Astrocyte of the hippocampus (primary cell): ENCODE measurements around the gene RNU2-1.
"Not testable (repeated sequence)": the region's sequence is repeated elsewhere in the genome, so short reads cannot be mapped to it uniquely, and the experiment has no call there.

Experiments used
- DNase-seq: peaks from one replicate; pipeline ENCODE4 v3.0.0; 2011; ENCODE audit warnings: low read depth, low spot score

Gene RNU2-1

GRCh38 chr17:43233877-43234276 is at the start of gene RNU2-1:
RNU2-1 (minus strand) TSS chr17:43233977.
- DNase-seq = not testable (repeated sequence)

DNA sequence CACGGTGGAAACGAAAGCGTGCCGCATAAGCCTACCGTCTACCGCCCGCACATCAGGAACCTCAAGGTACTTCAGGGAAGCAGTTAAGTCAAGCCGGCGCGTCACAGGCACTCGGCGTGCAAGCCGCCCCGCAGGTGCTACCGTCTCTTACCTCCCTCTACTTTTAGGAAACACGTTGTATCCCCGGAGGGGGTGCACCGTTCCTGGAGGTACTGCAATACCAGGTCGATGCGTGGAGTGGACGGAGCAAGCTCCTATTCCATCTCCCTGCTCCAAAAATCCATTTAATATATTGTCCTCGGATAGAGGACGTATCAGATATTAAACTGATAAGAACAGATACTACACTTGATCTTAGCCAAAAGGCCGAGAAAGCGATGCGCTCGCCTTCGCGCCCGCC is 39.1 kb upstream of the RNU2-1 start:
- not testable (repeated sequence) for DNase-seq

DNA sequence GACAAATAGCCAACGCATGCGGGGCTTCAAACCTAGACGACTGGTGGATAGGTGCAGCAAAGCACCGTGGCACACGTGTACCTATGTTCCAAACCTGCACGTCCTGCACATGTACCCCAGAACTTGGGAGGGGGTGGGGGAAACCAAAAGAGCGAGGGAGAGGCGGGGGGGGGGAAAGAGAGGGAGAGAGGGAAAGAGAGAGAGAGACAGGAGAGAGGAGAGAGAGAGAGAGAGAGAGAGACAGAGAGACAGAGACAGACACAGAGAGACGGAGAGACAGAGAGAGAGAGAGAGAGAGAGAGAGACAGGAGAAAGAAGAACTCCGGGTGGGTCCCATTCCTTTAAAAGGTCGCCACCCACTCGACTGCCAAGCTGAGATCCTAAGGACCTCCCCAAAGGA is 38.7 kb upstream of the RNU2-1 start:
- not testable (repeated sequence) for DNase-seq

DNA sequence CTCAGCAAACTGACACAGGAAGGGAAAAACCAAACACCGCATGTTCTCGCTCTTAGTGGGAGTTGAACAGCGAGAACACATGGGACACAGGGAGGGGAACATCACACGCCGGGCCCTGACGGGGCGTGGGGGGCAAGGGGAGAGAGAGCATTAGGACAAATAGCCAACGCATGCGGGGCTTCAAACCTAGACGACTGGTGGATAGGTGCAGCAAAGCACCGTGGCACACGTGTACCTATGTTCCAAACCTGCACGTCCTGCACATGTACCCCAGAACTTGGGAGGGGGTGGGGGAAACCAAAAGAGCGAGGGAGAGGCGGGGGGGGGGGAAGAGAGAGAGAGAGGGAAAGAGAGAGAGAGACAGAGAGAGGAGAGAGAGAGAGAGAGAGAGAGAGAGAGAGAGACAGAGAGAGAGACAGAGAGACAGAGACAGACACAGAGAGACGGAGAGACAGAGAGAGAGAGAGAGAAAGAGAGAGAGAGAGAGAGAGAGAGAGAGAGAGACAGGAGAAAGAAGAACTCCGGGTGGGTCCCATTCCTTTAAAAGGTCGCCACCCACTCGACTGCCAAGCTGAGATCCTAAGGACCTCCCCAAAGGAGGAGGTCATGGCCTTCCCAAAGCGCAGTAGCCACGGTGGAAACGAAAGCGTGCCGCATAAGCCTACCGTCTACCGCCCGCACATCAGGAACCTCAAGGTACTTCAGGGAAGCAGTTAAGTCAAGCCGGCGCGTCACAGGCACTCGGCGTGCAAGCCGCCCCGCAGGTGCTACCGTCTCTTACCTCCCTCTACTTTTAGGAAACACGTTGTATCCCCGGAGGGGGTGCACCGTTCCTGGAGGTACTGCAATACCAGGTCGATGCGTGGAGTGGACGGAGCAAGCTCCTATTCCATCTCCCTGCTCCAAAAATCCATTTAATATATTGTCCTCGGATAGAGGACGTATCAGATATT is 37.1 kb upstream of the RNU2-1 start:
- not testable (repeated sequence) for DNase-seq

GRCh38 chr17:43246456-43246855 is 12.7 kb upstream of the RNU2-1 start:
- DNase-seq = not testable (repeated sequence)

- not testable (repeated sequence) for DNase-seq
Measured at GRCh38 chr17:43240596-43241352, 7.0 kb upstream of the RNU2-1 start.

DNA sequence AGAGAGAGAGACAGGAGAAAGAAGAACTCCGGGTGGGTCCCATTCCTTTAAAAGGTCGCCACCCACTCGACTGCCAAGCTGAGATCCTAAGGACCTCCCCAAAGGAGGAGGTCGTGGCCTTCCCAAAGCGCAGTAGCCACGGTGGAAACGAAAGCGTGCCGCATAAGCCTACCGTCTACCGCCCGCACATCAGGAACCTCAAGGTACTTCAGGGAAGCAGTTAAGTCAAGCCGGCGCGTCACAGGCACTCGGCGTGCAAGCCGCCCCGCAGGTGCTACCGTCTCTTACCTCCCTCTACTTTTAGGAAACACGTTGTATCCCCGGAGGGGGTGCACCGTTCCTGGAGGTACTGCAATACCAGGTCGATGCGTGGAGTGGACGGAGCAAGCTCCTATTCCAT is 5.8 kb upstream of the RNU2-1 start:
- not testable (repeated sequence) for DNase-seq

GRCh38 chr17:43233263-43233662 is 514 bp downstream of the RNU2-1 start:
- not testable (repeated sequence) for DNase-seq

DNA sequence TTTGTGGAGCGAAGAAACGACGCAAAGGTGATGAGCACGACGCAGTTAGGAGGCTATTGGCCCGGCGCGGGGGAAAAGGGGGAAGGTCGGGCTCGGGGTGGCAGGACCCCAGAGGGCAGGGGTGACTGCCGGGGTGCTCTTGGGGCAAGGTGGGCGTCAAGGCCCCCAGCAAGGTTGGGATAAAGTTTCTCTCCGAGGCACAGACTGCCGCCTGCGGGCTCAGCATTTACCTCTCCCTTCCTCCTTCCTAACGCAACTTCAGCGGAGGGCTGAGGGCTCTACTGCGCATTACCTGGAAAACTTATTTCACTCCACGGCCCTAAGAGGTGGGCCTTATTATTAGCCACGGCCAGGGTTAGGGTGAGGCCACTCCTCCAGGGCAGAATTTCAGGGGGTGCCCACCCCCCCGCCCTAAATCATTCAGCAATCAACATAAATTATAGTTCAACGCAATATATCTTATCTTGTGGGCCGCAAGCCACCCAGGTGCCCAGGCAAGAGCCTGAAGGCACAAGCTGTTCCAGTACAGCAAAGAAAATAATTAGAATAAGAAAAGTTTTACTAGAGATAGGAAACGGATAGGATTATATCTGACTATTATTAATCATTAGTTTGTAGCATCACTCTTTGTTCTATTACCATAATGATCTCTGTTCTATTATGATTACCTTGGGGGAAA is 1.6 kb downstream of the RNU2-1 start:
- not testable (repeated sequence) for DNase-seq

- not testable (repeated sequence) for DNase-seq
Measured at GRCh38 chr17:43231205-43232020, 2.4 kb downstream of the RNU2-1 start.

DNA sequence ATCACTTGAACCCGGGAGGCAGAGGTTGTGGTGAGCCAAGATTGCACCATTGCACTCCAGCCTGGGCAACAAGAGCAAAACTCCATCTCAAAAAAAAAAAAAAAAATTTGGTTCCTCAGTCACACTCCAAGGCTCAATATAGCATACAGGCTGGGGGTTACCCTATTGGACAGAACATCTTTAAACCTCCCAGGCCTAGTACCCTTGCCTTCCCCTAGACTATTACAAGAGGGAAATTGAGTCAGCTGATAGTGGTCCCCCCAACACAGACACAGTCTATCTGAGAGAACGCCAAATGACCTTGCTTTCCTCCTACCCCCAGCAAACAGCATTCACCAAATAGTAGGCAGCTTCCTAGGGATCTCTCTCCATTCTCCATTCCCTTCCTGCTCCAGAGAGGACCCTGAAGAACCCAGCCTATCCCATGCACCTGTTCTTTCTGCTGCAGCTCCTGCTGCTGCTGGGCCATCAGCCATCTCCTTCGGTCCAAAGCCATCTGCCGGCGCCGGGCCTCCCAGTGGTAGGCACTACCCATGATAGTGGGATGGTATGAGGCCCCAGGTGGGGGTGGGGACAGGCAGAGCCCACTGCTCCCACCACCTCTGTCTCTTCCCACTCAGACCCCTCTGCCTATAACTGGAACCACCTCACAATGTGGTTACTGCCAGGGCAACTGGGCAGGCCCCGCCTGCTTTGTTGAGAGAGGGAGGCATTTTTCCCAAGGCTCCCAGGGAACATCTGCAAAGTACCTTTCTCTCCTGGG is 5.6 kb downstream of the RNU2-1 start, which contains the start of gene CCDC200:
Gene CCDC200, minus strand, starts transcription at position 604 of the 763 bp plus-strand sequence. Its CDS starts 69 bp downstream, at position 535.
- DNase-seq = not testable (repeated sequence)

- no peak for DNase-seq
Measured at GRCh38 chr17:43226393-43226792, 7.4 kb downstream of the RNU2-1 start.

GRCh38 chr17:43224146-43224705 is 9.6 kb downstream of the RNU2-1 start:
- DNase-seq = no peak

GRCh38 chr17:43220511-43221125 is 13.2 kb downstream of the RNU2-1 start:
- no peak for DNase-seq

- no peak for DNase-seq
Measured at GRCh38 chr17:43219746-43220380, 13.9 kb downstream of the RNU2-1 start.

DNA sequence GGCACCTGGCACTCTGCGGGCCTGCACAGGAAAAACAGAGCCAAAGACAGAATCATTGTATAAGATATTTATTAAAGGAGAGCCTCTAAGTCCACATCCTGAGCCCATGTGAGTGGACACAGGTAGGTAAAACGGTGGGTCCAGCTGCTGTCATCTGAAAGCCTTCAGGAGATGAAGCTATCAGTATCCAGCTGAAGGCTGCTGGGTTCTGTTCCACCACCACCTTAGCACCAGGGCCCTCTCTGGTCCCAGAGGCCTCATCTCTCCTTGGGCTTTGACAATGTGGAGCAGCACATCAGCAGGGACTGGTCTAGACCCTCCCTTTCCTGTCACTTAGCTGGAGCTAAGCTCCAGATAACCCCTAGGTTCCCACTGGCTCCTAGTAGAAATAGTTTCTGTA is 14.8 kb downstream of the RNU2-1 start:
- no peak for DNase-seq

- no peak for DNase-seq
Measured at GRCh38 chr17:43217614-43218087, 16.1 kb downstream of the RNU2-1 start.

DNA sequence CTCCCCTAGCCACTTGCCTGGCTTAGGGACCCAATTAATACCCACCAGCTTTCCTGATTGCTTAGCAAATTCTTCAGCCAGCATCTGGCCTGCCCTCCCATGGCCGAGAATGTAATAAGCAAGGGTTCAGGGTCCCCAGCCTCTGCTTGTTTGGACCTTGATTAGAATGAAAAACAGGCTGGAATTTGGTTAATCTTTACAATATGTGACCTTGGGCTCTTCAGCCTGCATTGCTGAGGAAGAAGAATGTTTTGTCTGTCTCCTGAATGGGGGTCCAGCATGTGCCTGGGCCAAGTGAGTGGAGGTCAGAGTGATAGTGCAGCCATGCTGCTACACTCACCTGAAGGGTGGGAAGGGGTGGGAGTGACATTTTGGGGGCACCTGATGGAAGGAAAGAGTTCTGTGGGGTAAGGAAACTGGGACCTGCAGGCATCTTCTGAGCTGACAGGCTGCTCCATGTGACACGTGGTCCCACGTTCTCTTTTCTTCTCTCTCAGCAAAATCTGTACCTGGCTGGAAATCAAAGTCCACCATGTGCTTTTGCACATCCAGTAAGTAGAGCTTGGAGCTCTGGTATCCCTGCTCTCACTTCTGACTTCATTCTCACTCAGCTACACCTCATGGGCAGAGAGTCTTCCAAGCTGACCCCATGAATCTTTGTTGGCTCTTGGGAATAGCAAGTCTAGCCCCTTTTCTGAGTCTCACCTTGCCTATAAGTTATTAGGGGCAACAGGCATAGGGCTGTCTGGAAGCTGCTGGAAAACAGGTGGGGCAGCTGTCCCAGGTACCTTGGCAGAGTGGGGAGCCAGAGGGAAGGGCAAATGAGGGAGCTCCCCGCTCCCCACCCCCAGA is 16.8 kb downstream of the RNU2-1 start:
- no peak for DNase-seq
